GM21529 (cell line): Measurements from ENCODE around the gene PRAMEF10.
"Not testable (repeated sequence)": the region's sequence is repeated elsewhere in the genome, so short reads cannot be mapped to it uniquely, and the experiment has no call there.

Experiments used
- ATAC-seq: cut with Tn5 transposase; IDR thresholded peaks from one replicate; pipeline ENCODE4 v1.9.1; 2021; ENCODE audit not compliant: unreplicated experiment

Gene PRAMEF10

GRCh38 chr1:12898170-12898569, at the start of gene PRAMEF10:
Gene PRAMEF10, minus strand, starts transcription at chr1:12898270. Its CDS starts 2,423 bp downstream, at chr1:12895847.
- not testable (repeated sequence) for ATAC-seq

GRCh38 chr1:12947480-12947879, 49.4 kb upstream of the PRAMEF10 start, which contains the start of gene PRAMEF6:
Gene PRAMEF6, minus strand, starts transcription at chr1:12947580. Its CDS starts 5,062 bp downstream, at chr1:12942518.
- ATAC-seq, result not testable (repeated sequence)

GRCh38 chr1:12924368-12924767, 26.3 kb upstream of the PRAMEF10 start:
- not testable (repeated sequence) for ATAC-seq

DNA sequence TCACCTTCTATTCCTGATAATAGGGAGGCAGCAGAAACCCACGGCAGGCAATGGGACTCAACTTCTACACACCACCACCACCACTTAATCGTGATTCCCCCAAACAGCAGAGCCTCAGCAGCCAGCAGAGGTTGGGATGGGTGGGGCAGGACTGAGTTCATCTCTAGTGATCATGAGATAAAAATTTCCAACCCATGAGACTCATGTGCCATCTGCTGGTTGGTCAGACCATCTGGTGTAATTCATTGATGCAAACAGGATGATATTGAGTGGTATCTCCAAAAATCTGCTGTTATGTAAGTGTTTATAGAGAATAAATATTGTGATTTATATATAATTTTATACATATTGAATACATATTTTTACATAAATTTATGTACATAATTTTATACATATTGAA, 23.7 kb upstream of the PRAMEF10 start:
- not testable (repeated sequence) for ATAC-seq

GRCh38 chr1:12916310-12916709, 18.2 kb upstream of the PRAMEF10 start, which contains the start of gene PRAMEF7:
Gene PRAMEF7, plus strand, starts transcription at chr1:12916610. Its CDS starts 1,083 bp downstream, at chr1:12917693.
- not testable (repeated sequence) for ATAC-seq

GRCh38 chr1:12903793-12904572, 5.9 kb upstream of the PRAMEF10 start:
- ATAC-seq, result not testable (repeated sequence)

GRCh38 chr1:12899186-12899585, 1.1 kb upstream of the PRAMEF10 start:
- ATAC-seq, result not testable (repeated sequence)

- ATAC-seq, result not testable (repeated sequence)
Measured at GRCh38 chr1:12886101-12886500, 12.0 kb downstream of the PRAMEF10 start, which contains the start of gene PRAMEF4. Gene PRAMEF4, minus strand, starts transcription at chr1:12886201. Its CDS starts 2,807 bp downstream, at chr1:12883394.

DNA sequence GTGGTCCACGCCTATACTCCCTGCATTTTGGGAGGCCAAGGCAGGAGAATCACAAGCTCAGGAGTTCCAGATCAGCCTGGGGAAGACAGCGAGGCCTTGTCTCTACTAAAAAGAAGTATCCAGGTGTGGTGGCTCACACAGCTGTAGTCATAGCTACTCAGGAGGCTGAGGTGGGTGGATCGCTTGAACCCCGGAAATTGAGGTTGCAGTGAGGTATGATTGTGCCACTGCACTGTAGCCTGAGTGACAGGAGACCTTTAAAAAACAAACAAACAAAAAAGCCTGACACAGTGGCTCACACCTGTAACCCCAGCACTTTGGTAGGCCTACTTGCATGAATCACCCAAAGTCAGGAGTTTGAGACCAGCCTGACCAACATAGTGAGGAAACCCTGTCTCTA, 19.6 kb downstream of the PRAMEF10 start:
- ATAC-seq, result not testable (repeated sequence)

GRCh38 chr1:12863131-12863880, 34.8 kb downstream of the PRAMEF10 start:
- not testable (repeated sequence) for ATAC-seq

DNA sequence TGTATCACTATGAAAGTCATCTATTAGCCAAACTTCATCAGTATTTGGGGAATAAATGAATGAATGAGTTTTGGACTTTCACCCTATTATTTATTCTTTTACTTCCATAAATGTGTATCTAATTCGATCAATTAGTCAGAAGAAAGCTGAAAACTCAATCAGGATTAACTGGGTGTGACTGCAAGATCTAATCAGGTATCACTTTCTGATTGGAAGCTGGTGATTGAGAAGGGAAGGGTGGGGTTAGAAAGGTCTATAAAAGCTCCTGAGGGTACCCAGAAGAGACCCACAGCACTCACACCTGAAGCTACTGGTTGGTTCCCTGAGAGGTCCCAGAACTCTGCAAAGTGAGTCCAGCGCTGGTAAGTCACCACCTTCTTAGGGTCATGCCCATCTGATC, 41.3 kb downstream of the PRAMEF10 start, which contains the start of gene PRAMEF2:
PRAMEF2 (plus strand) TSS at position 301 of the 400 bp plus-strand sequence. CDS start 1,924 bp downstream, outside the sequence.
- ATAC-seq, result not testable (repeated sequence)

GRCh38 chr1:12851779-12852178, 46.3 kb downstream of the PRAMEF10 start:
- no peak for ATAC-seq

- not testable (repeated sequence) for ATAC-seq
Measured at GRCh38 chr1:12848620-12849019, 49.5 kb downstream of the PRAMEF10 start, which contains the start of gene HNRNPCL1. Gene HNRNPCL1, minus strand, starts transcription at chr1:12848720. Its CDS starts 431 bp downstream, at chr1:12848289.
